ENCODE results near the gene RETNLB.

Gene RETNLB

DNA sequence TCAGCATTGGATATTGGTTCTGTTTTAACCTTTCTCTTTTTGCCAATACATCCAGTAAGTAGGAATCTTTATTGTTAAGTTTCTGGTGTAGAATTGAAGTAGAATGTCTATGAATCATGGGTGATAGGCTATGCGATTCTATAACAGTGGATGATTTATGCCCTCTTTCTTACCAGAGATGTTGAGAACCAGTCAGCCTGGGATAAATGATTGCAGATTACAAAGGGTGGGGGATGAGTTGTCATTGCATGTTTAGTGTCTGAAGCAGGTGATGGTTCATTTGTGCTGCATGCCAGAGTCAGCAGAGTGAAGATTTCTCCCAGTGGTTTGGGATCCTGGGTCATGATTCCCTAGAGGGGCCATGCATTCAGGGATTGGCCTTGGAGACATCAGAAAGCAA, 14.3 kb downstream of the RETNLB start:
- Histone ChIP-seq H3K4me3 (ENCODE audit: low read depth, low read length) (no peak overlapping the region), H3K9ac (ENCODE audit: low read length) (no peak overlapping the region), H3K27me3 (ENCODE audit: control insufficient read depth, insufficient read depth, low read length) (no peaks in the 10 kb centered on the region), H3K9me3 (ENCODE audit: control insufficient read depth, insufficient read depth, low read depth, low read length) (peaks cover 3% of the 10 kb centered on the region; the same call in 1 of the 2 replicates), H3K36me3 (ENCODE audit: control insufficient read depth, insufficient read depth, low read length) (no peaks in the 10 kb centered on the region), H3K27ac (ENCODE audit: low read depth, low read length) (no peak overlapping the region), H3K4me1 (ENCODE audit: control insufficient read depth, insufficient read depth, low read length) (no peaks in the 10 kb centered on the region)

DNA sequence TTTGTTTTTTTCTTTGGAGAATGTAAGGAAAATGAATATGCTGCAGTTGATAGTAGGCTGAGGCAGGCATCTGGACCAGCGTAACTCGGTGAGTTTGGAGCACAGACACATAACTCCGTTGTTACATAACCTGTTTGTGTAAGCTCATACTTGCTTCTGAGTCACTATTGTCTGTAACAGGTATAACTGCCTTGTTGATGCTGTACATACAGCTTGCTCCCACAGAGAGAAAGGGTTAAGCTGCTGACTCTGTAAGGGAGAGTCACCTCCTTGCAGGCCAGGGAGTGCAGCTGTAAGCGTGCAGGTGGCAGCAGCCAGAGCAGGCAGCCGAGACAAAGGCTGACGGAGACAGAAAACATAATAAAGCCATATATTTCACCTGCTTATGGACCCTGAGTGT, 20.4 kb downstream of the RETNLB start:
- Histone ChIP-seq H3K27ac (ENCODE audit: low read depth, low read length) (no peak overlapping the region), H3K4me1 (ENCODE audit: control insufficient read depth, insufficient read depth, low read length) (no peaks in the 10 kb centered on the region), H3K36me3 (ENCODE audit: control insufficient read depth, insufficient read depth, low read length) (no peaks in the 10 kb centered on the region), H3K27me3 (ENCODE audit: control insufficient read depth, insufficient read depth, low read length) (no peaks in the 10 kb centered on the region), H3K4me3 (ENCODE audit: low read depth, low read length) (no peak overlapping the region), H3K9ac (ENCODE audit: low read length) (no peak overlapping the region), H3K9me3 (ENCODE audit: control insufficient read depth, insufficient read depth, low read depth, low read length) (no peaks in the 10 kb centered on the region)

DNA sequence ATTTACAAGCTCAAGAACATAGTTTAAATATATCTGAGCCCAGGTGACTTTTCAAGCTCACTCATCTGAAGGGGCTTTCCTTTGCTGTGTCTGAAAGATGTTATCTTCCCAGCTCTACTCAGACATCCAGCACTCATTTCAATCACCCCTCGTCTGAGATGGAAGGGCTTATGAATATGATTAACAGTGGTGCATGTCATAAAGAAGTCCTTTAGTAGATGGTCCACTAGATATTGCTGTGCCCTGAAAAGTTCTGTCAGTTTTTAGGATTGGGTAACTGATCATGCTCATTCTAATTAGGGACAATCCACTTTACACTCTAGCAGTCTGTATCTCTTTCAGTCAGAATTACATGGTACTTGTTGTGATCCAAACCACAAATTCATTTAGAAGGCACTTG, 28.3 kb downstream of the RETNLB start:
- no peak overlapping the region for H3K9ac ChIP-seq (ENCODE audit: low read length)
- H3K4me1 ChIP-seq (ENCODE audit: control insufficient read depth, insufficient read depth, low read length), result no peaks in the 10 kb centered on the region
- no peak overlapping the region for H3K4me3 ChIP-seq (ENCODE audit: low read depth, low read length)
- no peaks in the 10 kb centered on the region for H3K27me3 ChIP-seq (ENCODE audit: control insufficient read depth, insufficient read depth, low read length)
- H3K36me3 ChIP-seq (ENCODE audit: control insufficient read depth, insufficient read depth, low read length), result no peaks in the 10 kb centered on the region
- H3K9me3 ChIP-seq (ENCODE audit: control insufficient read depth, insufficient read depth, low read depth, low read length), result no peaks in the 10 kb centered on the region
- no peak overlapping the region for H3K27ac ChIP-seq (ENCODE audit: low read depth, low read length)

DNA sequence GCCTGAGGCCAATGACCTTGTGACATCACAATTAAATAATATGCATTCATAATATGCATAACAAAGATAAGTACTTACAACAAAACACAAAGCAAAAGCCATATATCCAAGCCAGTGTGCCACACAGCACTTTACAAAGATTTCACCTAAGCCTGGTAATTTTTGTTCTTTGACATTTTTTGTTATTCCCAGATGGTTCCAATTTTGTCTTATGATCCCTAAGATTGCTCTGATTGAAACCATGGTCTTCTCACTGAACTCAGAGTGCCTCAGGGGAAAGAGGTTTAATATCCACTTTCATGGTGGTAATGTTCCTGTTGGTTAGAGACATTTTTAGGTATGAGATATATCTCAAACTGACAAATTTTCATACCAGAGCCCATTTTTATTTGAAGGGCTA, 29.1 kb downstream of the RETNLB start:
- H3K4me1 ChIP-seq (ENCODE audit: control insufficient read depth, insufficient read depth, low read length), result no peaks in the 10 kb centered on the region
- no peak overlapping the region for H3K4me3 ChIP-seq (ENCODE audit: low read depth, low read length)
- H3K27me3 ChIP-seq (ENCODE audit: control insufficient read depth, insufficient read depth, low read length), result no peaks in the 10 kb centered on the region
- no peaks in the 10 kb centered on the region for H3K9me3 ChIP-seq (ENCODE audit: control insufficient read depth, insufficient read depth, low read depth, low read length)
- H3K36me3 ChIP-seq (ENCODE audit: control insufficient read depth, insufficient read depth, low read length), result no peaks in the 10 kb centered on the region
- no peak overlapping the region for H3K9ac ChIP-seq (ENCODE audit: low read length)
- no peak overlapping the region for H3K27ac ChIP-seq (ENCODE audit: low read depth, low read length)

DNA sequence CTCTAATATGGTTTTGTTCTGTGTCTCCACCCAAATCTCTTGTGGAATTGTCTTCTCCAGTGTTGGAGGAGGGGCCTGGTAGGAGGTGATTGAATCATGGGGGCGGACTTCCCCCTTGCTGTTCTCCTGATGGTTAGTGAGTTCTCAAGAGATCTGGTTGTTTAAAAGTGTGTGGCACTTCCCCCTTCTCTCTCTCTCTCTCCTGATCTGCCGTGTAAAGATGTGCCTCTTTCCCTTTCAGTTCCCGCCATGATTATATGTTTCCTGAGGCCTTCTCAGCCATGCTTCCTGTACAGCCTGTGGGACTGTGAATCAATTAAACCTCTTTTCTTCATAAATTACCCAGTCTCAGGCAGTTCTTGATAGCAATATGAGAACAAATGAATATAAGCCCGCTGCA, 33.1 kb downstream of the RETNLB start:
- H3K9ac ChIP-seq (ENCODE audit: low read length), result no peak overlapping the region
- H3K9me3 ChIP-seq (ENCODE audit: control insufficient read depth, insufficient read depth, low read depth, low read length), result no peaks in the 10 kb centered on the region
- H3K27me3 ChIP-seq (ENCODE audit: control insufficient read depth, insufficient read depth, low read length), result no peaks in the 10 kb centered on the region
- no peaks in the 10 kb centered on the region for H3K36me3 ChIP-seq (ENCODE audit: control insufficient read depth, insufficient read depth, low read length)
- H3K4me1 ChIP-seq (ENCODE audit: control insufficient read depth, insufficient read depth, low read length), result no peaks in the 10 kb centered on the region
- no peak overlapping the region for H3K27ac ChIP-seq (ENCODE audit: low read depth, low read length)
- no peak overlapping the region for H3K4me3 ChIP-seq (ENCODE audit: low read depth, low read length)

DNA sequence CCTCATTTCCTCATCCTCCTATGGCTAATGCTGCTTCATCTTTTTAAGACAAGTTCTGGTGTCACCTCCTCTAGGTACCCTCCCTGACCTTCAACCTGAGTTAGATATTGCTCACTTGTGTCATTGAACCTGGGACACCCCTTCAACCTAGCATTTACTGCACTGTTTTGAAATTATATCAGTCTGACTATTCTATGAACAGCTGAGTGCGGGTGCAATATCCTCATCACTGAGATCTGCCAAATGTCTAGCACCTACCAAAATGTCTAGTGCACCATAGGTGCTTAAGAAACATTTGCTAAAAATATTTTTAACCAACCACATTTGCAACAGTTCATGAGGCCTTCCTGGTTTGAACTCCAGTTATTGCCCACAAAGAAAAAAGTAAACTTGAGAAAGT, 34.5 kb downstream of the RETNLB start:
- Histone ChIP-seq H3K9me3 (ENCODE audit: control insufficient read depth, insufficient read depth, low read depth, low read length) (no peaks in the 10 kb centered on the region), H3K36me3 (ENCODE audit: control insufficient read depth, insufficient read depth, low read length) (no peaks in the 10 kb centered on the region), H3K27ac (ENCODE audit: low read depth, low read length) (no peak overlapping the region), H3K9ac (ENCODE audit: low read length) (no peak overlapping the region), H3K27me3 (ENCODE audit: control insufficient read depth, insufficient read depth, low read length) (no peaks in the 10 kb centered on the region), H3K4me1 (ENCODE audit: control insufficient read depth, insufficient read depth, low read length) (no peaks in the 10 kb centered on the region), H3K4me3 (ENCODE audit: low read depth, low read length) (no peak overlapping the region)

- Histone ChIP-seq H3K36me3 (ENCODE audit: control insufficient read depth, insufficient read depth, low read length) (no peaks in the 10 kb centered on the region), H3K27ac (ENCODE audit: low read depth, low read length) (no peak overlapping the region), H3K9me3 (ENCODE audit: control insufficient read depth, insufficient read depth, low read depth, low read length) (no peaks in the 10 kb centered on the region), H3K27me3 (ENCODE audit: control insufficient read depth, insufficient read depth, low read length) (no peaks in the 10 kb centered on the region), H3K9ac (ENCODE audit: low read length) (no peak overlapping the region), H3K4me3 (ENCODE audit: low read depth, low read length) (no peak overlapping the region), H3K4me1 (ENCODE audit: control insufficient read depth, insufficient read depth, low read length) (no peaks in the 10 kb centered on the region)
These were observed 37.9 kb downstream of the RETNLB start for GRCh38 chr3:108719178-108719806.

- Histone ChIP-seq H3K4me3 (ENCODE audit: low read depth, low read length) (no peak overlapping the region), H3K9ac (ENCODE audit: low read length) (no peak overlapping the region), H3K27me3 (ENCODE audit: control insufficient read depth, insufficient read depth, low read length) (no peaks in the 10 kb centered on the region), H3K36me3 (ENCODE audit: control insufficient read depth, insufficient read depth, low read length) (no peaks in the 10 kb centered on the region), H3K4me1 (ENCODE audit: control insufficient read depth, insufficient read depth, low read length) (no peaks in the 10 kb centered on the region), H3K27ac (ENCODE audit: low read depth, low read length) (no peak overlapping the region), H3K9me3 (ENCODE audit: control insufficient read depth, insufficient read depth, low read depth, low read length) (no peaks in the 10 kb centered on the region)
These were observed 38.8 kb downstream of the RETNLB start for GRCh38 chr3:108718454-108718853.

DNA sequence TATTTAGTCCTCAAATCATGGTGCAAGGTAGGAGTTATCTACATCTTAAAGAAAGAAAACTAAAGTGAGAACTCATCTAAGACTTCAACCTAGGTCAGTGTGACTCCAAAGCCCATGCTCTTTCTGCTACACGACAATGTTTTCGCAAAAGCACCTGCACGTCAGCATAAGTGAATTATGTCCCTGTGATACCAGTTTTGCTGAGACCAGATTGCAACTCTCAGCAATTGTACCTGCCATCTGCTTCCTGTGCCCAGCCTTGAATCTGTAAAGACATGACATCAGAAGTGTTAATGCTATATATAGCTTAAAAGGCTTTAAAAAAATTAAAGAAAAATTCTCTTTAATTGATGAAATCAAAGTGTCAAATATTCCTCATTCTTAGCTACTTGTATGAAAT, 43.4 kb downstream of the RETNLB start:
- H3K27ac ChIP-seq (ENCODE audit: low read depth, low read length), result no peak overlapping the region
- H3K9ac ChIP-seq (ENCODE audit: low read length), result no peak overlapping the region
- no peaks in the 10 kb centered on the region for H3K36me3 ChIP-seq (ENCODE audit: control insufficient read depth, insufficient read depth, low read length)
- no peaks in the 10 kb centered on the region for H3K9me3 ChIP-seq (ENCODE audit: control insufficient read depth, insufficient read depth, low read depth, low read length)
- no peaks in the 10 kb centered on the region for H3K4me1 ChIP-seq (ENCODE audit: control insufficient read depth, insufficient read depth, low read length)
- no peak overlapping the region for H3K4me3 ChIP-seq (ENCODE audit: low read depth, low read length)
- H3K27me3 ChIP-seq (ENCODE audit: control insufficient read depth, insufficient read depth, low read length), result no peaks in the 10 kb centered on the region

DNA sequence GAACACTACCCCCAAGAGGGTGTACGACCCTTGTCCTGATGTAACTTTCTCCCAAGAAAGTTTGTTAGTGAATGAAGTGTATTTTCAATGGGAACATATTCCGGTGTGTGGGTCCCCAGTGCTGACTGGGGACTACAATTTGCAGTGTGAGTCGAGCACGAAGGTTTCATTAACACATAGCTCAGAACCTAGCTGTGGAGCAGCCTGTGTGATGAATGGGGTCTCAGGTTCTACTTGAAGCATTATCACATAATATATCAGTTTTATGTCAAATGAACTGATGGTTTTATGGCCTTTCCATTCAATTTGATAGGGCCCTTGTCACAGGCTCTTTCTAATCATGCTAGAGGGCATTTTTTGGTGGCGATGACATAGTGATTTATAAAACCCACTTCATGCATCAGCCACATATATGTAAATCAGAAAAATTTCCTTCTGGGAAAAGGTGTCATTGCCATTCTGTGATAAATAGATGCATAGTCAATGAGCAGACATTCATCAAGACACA, 44.1 kb downstream of the RETNLB start:
- Histone ChIP-seq H3K4me3 (ENCODE audit: low read depth, low read length) (no peak overlapping the region), H3K27ac (ENCODE audit: low read depth, low read length) (no peak overlapping the region), H3K27me3 (ENCODE audit: control insufficient read depth, insufficient read depth, low read length) (no peaks in the 10 kb centered on the region), H3K36me3 (ENCODE audit: control insufficient read depth, insufficient read depth, low read length) (no peaks in the 10 kb centered on the region), H3K9ac (ENCODE audit: low read length) (no peak overlapping the region), H3K4me1 (ENCODE audit: control insufficient read depth, insufficient read depth, low read length) (no peaks in the 10 kb centered on the region), H3K9me3 (ENCODE audit: control insufficient read depth, insufficient read depth, low read depth, low read length) (no peaks in the 10 kb centered on the region)
